ENCODE measurements around the gene CPSF3. TPM values are rescaled to one million over a fixed set of nuclear protein-coding genes. Genes with fewer than 3 reads are reported as not detected.

Gene CPSF3
- total and polyA plus RNA-seq, 2 of the 13 experiments (the other 11 are each of a cell fraction or from before 2014, with no cell fraction given), result 19.8 to 93.0 TPM

- CTCF ChIA-PET (ENCODE audit: low intra/inter-chr PET ratio, low total read pairs), result no interaction called here
- no peak overlapping the region for H2AFZ ChIP-seq (ENCODE audit: low read length)
- DNase-seq (ENCODE audit: low spot score) (no peak), FAIRE-seq (peak; percentile 30), ATAC-seq (no peak; the same call in 2 of the 3 replicates)
- H3K4me2 ChIP-seq (ENCODE audit: low read depth, low read length), result no peak overlapping the region
- no peak overlapping the region for H3K4me3 ChIP-seq (replicated peaks in 1 of 3; ENCODE audit: insufficient read depth in 1 of 3, low read depth in 2 of 3, low read length in 3 of 3)
- POLR2A ChIA-PET, result no interaction called here
- no peaks in the 10 kb centered on the region for H4K20me1 ChIP-seq (ENCODE audit: insufficient read depth, low read length)
- peaks cover 12 to 18% of the 10 kb centered on the region in 2 experiments for H3K36me3 ChIP-seq (replicated peaks in 1 of 2; ENCODE audit: control insufficient read depth in 1 of 2, insufficient read depth in 2 of 2, low read length in 2 of 2)
- H3K4me1 ChIP-seq (ENCODE audit: insufficient read depth, low read length), result peaks cover 11% of the 10 kb centered on the region; the same call in 1 of the 2 replicates
- H3K27ac ChIP-seq (ENCODE audit: extremely low read length, insufficient read depth, low read length), result no peak overlapping the region
- H3K79me2 ChIP-seq (ENCODE audit: insufficient read depth, low read length), result no peaks in the 10 kb centered on the region
- TF ChIP-seq NFE2L2 (IDR thresholded peaks at IDR 0.05; ENCODE audit: low read length) (no peak), ZNF652 (CRISPR knock-in tag; IDR thresholded peaks at IDR 0.05; ENCODE audit: borderline replicate concordance, low read depth) (peak; percentile 67)
- no peaks in the 10 kb centered on the region for H3K27me3 ChIP-seq (ENCODE audit: control insufficient read depth in 1 of 2, insufficient read depth in 2 of 2, low read length in 2 of 2)
- TSS peak; percentile 22 for BruUV-seq (replicated peaks)
- in situ Hi-C loops (cut with HindIII; ENCODE audit: extremely low pct_ligation_motif_present, low pct_unique_long_range_greater_than_20kb) (no loop called here), intact Hi-C loops (cut with micrococcal nuclease; ENCODE audit: unreplicated experiment) (no loop called here)
- WGBS (ENCODE audit: low lambda C conversion rate), result 90% methylated on average over 2 of the region's 2 CpGs
- no peak overlapping the region for H3K9ac ChIP-seq (ENCODE audit: insufficient read depth, low read depth, low read length)
- H3K9me3 ChIP-seq (ENCODE audit: low read length), result no peaks in the 10 kb centered on the region
Measured at GRCh38 chr2:9403924-9404323, 19.5 kb upstream of the CPSF3 start.

GRCh38 chr2:9404451-9404850 is 19.0 kb upstream of the CPSF3 start:
- no peak for FAIRE-seq
- BruUV-seq (replicated peaks), result no TSS peak
- no peak overlapping the region for H3K4me2 ChIP-seq (ENCODE audit: low read depth, low read length)
- in situ Hi-C loops (cut with HindIII; ENCODE audit: extremely low pct_ligation_motif_present, low pct_unique_long_range_greater_than_20kb), result no loop called here
- no peaks in the 10 kb centered on the region for H4K20me1 ChIP-seq (ENCODE audit: insufficient read depth, low read length)
- H3K4me3 ChIP-seq (replicated peaks in 1 of 3; ENCODE audit: insufficient read depth in 1 of 3, low read depth in 2 of 3, low read length in 3 of 3), result no peak overlapping the region
- CTCF ChIA-PET (ENCODE audit: low intra/inter-chr PET ratio, low total read pairs), result no interaction called here
- H3K9ac ChIP-seq (ENCODE audit: insufficient read depth, low read depth, low read length), result no peak overlapping the region
- H3K36me3 ChIP-seq (replicated peaks in 1 of 2; ENCODE audit: control insufficient read depth in 1 of 2, insufficient read depth in 2 of 2, low read length in 2 of 2), result peaks cover 12% of the 10 kb centered on the region in 2 experiments
- H3K27me3 ChIP-seq (ENCODE audit: control insufficient read depth in 1 of 2, insufficient read depth in 2 of 2, low read length in 2 of 2), result no peaks in the 10 kb centered on the region
- no peak for ATAC-seq
- no peaks in the 10 kb centered on the region for H3K79me2 ChIP-seq (ENCODE audit: insufficient read depth, low read length)
- 95% methylated on average over 4 of the region's 4 CpGs for WGBS (ENCODE audit: low lambda C conversion rate)
- DNase-seq (ENCODE audit: low spot score), result no peak
- no peak overlapping the region for H2AFZ ChIP-seq (ENCODE audit: low read length)
- POLR2A ChIA-PET, result no interaction called here
- peaks cover 11% of the 10 kb centered on the region; the same call in 1 of the 2 replicates for H3K4me1 ChIP-seq (ENCODE audit: insufficient read depth, low read length)
- H3K27ac ChIP-seq (ENCODE audit: extremely low read length, insufficient read depth, low read length), result no peak overlapping the region
- intact Hi-C loops (cut with micrococcal nuclease; ENCODE audit: unreplicated experiment), result no loop called here
- H3K9me3 ChIP-seq (ENCODE audit: low read length), result no peaks in the 10 kb centered on the region
- TF ChIP-seq ZBTB40 (IDR thresholded peaks at IDR 0.05), result no peak
- TF ChIP-seq ZBTB40 (CRISPR knock-in tag; IDR thresholded peaks at IDR 0.05), result no peak
- no peak for TF ChIP-seq ZFAT (CRISPR knock-in tag; conservative IDR thresholded peaks at IDR 0.05)
- TF ChIP-seq RXRB (CRISPR knock-in tag; IDR thresholded peaks at IDR 0.05; ENCODE audit: borderline replicate concordance), result no peak
- no peak for TF ChIP-seq ATF4 (CRISPR knock-in tag; IDR thresholded peaks at IDR 0.05)
- TF ChIP-seq NFE2 (CRISPR knock-in tag; IDR thresholded peaks at IDR 0.05), result no peak
- TF ChIP-seq PAX8 (CRISPR knock-in tag; IDR thresholded peaks at IDR 0.05; ENCODE audit: borderline replicate concordance), result no peak
- no peak for TF ChIP-seq ZNF792 (CRISPR knock-in tag; IDR thresholded peaks at IDR 0.05)
